ENCODE results near the gene TMSB10.
"Not testable (repeated sequence)": the region's sequence is repeated elsewhere in the genome, so short reads cannot be mapped to it uniquely, and the experiment has no call there.

Gene TMSB10

DNA sequence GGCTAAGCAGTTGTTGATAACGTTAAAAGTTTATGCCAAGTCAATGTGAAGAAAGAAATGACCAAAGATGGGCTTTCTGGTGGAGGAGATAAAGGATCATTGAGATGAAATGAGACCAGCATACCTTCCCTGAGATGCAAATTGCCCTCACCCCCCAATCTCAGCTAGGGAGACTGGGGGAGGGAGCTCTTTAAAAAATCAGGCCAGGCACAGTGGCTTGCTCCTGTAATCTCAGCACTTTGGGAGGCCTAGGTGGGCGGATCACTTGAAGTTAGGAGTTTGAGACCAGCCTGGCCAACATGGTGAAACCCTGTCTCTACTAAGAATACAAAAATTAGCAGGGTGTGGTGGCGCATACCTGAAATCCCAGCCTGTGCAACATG lies 34.6 kb downstream of the TMSB10 start:
- no peak for DNase-seq

DNA sequence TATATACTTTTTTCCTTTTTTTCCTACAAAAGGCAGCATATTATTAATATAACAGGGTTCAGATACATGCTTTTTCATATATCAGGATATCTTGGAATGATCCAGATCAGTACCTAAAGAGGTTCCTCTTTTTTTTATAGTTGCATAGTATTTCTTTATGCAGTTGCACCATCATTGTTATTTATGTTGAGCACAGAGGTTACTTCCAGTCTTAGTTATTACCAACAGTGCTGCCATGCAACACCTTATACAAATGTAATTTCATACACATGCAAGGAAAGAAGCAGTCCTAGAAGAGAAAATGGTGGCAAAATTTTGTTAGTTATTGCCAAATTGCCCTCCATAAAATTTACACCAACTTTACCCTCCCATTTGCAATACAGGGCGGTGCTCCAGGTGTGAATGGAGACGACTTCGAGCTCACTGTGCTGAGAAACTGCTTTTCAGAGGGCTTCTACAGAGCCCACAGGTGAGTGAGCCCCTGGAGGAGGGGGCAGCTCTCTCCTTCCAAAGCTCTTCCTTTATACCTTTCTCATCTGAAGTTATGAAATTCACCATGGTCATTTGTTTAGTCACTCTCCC lies 35.5 kb downstream of the TMSB10 start:
- DNase-seq = no peak

DNA sequence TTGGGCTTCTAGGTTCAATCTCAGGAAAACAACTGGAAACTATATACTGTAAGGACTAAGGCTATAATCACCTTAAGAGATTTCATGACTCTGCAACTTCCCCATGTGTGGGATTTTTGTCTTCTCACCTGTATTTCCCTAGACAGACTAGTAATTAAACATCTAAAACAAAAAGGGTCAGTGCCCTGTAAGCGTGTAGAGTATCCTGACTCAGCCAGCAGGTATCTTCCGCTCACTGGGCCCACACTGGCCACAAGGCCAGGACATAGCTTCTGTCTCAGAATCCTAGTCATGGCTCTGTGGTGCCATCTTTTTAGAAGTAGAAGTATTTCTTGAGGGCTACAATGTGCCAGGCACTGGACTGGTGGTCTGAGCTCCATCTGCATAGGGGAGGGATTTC lies 36.7 kb downstream of the TMSB10 start:
- no peak for DNase-seq

DNA sequence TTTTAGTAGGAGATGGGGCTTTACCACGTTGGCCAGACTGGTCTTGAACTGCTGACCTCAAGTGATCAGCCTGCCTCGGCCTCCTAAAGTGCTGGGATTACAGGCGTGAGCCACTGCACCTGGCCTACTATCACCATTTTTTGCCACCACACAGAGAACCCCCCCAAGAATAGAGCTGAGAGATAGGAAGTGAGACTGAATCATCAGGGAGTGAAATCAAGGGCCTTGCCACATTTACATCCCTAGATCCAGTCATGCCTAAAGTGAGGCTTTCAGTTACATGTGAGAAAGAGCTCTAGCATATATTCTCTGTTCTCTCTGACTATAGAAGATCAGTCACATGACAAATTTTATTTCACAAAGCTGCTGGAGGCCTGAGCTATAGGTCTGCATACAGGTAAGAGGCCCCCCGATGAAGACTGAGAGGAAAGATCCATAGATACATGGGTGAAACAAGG lies 37.5 kb downstream of the TMSB10 start:
- DNase-seq = no peak

DNA sequence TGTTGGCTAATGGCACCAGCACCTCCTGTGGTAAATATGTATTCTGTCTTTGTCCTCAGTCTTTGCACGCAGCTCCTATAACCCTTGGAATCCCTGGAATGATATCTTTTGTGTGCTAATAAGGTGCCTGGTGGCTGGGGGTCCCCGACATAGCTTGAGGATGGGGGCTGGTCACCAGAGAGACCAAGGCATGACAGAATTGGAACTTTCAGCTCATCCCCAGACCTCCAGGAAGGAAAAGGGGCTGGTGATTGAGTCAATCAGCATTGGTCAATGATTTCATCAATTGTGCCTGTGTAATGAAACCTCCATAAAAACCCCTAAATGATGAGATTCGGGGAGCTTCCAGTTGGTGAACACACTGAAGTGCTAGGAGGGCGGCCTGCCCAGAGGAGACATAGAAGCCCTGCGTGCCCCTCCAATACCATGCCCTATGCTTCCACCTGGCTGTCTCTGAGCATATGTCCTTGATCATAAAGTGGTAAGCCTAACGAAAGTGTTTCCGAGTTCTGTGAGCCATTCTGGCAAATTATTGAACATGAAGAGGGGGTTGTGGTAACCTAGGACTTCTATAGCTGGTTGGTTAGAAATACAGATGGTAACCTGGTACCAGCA lies 38.9 kb downstream of the TMSB10 start:
- DNase-seq = no peak

DNA sequence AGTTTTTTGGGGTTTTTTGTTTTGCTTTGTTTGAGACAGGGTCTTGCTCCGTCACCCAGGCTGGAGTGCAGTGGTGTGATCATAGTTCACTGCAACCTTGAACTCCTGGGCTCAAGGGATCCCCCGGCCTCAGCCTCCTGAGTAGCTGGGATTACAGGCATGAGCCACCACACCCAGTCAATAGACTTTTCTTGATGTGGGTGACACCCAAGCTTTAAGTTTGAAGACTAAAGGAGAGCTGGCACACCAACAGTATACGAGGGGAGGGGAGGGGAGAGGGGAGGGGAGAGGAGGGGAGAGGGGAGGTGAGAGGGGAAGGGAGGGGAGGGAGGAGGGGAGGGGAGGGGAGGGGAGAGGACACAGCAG lies 40.4 kb downstream of the TMSB10 start:
- not testable (repeated sequence) for DNase-seq

DNA sequence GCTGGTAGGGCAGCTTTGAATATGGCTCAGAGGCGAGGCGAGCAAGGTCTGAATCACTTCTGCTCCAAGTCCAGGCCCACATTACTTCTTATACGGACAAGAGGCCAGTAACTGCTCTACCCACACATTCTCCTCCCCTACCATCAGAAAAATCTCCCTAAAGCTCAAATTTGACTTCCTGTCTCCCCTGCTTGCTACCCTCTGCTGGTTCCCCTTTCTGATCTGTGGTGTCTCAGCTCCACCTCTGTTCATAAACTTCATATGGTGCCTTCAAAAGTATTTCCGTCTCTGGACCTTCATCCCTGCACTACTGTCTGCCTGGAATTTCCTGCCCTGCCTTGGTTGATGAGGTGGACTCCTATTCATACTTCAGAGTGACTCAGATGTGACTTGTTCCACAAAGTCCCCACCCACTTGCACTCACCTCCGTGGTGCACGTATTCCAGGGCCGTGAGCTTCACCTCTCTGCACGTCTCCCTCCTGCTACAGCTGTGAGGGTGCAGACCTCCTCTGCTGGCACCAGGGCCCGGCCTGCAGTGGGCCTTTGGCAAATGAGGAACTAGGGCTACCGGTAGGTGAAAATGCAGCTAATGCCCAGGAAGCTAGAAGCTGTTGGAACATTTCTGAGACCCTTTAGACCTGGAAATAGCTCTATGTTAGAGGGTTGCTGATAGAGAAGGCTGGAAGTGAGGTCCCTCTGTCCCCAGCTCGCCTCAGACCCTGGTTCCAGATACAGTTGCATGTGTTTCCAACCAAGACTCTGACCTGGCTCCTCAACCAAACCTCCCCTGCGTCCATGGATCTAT lies 41.0 kb downstream of the TMSB10 start:
- DNase-seq = no peak

DNA sequence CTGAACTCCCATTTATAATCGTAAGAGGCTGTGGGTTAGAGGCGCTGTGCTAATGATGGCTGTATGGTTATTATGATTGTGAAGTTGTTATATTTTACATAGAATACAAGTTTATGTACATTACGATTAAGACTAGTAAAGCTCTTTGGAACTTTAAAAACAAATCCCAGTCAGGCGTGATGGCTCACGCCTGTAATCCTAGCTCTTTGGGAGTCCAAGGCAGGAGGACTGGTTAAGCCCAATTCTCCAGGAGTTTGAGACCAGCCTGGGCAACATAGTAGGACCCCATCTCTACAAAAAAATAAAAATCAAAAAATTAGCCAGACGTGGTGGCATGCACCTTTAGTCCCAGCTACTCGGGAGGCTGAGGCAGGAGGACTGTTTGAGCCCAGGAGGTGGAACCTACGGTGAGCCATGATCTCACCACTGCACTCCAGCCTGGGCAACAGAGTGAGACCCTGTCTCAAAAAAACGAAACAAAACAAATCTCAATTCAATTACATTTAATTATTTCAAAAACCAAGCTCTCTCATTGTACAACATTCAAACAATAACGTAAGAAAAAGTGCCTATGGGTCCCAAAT lies 41.6 kb downstream of the TMSB10 start:
- no peak for DNase-seq

DNA sequence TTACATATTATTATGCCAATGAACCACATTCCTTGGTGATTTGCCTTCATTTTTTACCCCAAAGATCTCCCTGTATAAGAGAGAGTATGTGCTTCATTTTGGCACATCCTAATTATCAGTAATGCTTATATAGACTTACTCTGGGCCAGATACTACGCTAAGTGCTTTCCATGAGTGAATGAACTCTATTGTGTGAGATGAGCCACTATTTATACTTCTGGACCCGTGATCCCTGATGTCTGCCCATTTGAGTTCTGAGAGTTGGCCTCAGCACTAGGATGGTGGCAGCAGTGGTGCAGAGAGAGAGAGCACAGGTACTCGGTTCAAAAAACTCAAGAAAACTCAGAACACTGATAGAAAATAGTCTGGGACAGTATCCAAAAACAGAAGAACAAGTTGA lies 48.1 kb downstream of the TMSB10 start:
- no peak for DNase-seq

DNA sequence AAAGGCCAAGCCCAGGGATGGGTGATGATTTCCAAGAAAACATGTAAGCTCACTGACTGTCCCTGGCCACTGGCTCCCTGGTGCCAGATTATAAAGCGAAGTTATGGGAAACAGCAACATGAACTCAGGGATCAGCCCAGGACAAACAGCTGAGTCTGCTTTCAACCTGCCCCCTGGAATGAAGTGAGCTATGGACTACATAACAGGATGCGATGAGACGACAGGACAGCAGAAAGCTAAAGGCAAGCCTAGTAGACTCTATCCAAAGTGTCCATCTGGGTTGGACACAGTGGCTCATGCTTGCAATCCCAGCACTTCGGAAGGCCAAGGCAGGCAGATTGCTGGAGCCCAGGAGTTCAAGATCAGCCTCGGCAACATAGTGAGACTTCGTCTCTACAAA lies 48.9 kb downstream of the TMSB10 start:
- no peak for DNase-seq
